HuH-7.5 (cell line): ENCODE results near the gene OVCH1.
"Not testable (repeated sequence)": the region's sequence is repeated elsewhere in the genome, so short reads cannot be mapped to it uniquely, and the experiment has no call there.

Experiments used
- DNase-seq: peaks from one replicate; pipeline ENCODE4 v3.0.0; 2011; ENCODE audit warnings: low spot score

OVCH1 gene

GRCh38 chr12:29405561-29405960 lies 91.9 kb downstream of the OVCH1 start:
- no peak for DNase-seq

GRCh38 chr12:29403991-29404390 lies 93.5 kb downstream of the OVCH1 start:
- DNase-seq, result no peak

GRCh38 chr12:29402437-29402836 lies 95.0 kb downstream of the OVCH1 start:
- no peak for DNase-seq

DNA sequence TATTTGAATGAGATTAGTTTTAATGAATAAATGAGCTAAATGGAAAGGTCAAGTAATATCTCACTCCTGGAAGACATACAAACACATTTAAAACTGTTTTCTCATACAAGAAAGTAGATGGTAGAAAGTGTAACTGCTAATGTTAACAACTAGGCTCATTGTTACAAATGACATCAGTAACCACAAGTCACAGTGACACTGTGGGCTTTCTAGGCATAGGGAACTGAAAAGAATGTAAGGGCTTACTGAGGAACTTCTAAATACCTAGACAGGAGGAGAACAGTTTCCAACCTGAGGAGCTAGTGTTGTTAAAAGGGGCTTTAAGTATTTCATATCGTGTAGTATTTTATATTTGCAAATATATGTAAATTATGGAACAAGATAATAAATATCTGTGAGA lies 99.0 kb downstream of the OVCH1 start:
- DNase-seq, result no peak

DNA sequence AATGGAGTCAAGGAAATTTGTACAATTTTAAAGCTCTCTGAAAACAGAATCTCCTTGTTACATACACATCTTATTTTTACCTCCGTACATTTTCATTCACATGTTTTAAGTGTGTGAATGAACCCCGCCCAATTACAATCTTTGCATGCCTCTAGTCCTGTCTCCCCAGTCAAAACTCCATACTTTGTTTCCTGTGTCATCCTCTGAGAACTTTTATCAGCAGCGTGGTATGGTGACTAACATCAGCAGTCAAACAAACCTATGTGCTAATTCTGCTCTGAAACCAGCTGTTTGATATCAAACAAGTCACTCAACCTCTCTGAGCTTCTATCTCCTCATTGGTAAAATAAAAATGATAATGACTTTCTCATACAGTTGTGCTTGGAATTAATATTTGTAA lies 100.7 kb downstream of the OVCH1 start:
- DNase-seq, result no peak

- no peak for DNase-seq
Observed at GRCh38 chr12:29395356-29395755, 102.1 kb downstream of the OVCH1 start.

GRCh38 chr12:29390419-29390818 lies 107.1 kb downstream of the OVCH1 start:
- DNase-seq, result not testable (repeated sequence)

DNA sequence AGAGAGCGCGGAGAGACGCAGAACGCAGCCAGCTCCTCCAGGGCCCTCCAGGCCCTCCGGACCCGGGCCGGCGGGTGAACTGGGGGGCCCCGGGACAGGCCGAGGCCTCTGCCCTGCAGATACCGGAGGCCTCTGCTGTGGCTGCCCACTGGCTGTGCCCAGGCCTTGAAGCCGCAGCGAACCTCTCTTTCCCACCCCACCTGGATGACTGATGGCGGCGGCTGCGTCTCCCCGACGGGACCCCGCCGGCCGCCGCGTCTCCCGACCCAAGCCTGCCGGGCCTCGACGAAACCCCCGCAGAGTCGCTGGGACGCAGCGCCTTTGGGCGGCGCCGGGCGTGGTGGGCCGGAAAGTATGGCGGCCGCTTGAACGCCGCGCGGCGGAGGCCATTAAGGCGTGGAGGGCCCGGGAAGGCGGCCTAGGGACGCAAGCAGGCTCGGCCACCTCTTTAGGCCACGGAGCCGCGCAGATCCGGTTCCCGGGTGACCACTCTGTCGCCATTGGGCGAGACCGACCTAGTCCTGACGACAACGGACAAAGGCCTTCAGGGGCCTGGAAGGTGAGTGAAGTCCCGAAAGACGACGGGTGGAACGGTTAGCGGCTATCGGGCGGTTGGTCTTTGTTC lies 108.1 kb downstream of the OVCH1 start:
- no peak for DNase-seq

DNA sequence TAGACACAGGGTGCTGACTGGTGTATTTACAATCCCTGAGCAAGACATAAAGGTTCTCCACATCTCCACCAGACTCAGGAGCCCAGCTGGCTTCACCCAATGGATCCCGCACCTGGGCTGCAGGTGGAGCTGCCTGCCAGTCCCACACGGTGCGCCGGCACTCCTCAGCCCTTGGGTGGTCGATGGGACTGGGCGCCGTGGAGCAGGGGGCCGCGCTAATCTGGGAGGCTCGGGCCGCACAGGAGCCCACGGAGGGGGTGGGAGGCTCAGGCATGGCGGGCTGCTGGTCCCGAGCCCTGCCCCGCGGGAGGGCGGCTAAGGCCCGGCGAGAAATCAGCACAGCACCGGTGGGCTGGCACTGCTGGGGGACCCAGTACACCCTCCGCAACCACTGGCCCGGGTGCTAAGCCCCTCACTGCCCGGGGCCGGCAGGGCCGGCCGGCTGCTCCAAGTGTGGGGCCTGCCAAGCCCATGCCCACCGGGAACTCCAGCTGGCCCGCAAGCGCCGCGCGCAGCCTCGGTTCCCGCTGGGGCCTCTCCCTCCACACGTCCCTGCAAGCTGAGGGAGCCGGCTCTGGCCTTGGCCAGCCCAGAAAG lies 111.3 kb downstream of the OVCH1 start:
- DNase-seq, result not testable (repeated sequence)

GRCh38 chr12:29385194-29385593 lies 112.3 kb downstream of the OVCH1 start:
- DNase-seq, result not testable (repeated sequence)

DNA sequence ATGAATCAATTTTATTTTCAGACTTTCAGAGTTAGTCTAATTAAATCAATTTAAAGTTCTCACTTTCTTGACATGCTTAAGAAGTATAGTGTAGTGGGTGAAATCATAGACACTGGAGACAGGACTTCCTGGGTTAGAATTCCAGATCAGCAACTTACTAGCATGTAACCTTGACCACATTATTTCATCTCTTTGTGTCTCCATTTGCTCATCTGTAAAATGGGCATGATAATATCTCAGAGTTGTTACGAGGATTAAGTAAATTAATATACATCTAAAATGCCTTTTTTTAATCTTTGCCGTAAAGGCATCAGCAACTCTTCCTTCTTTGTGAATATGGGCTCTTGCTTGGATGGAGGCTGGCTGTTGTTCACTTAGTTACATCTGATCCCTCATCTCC lies 115.2 kb downstream of the OVCH1 start:
- DNase-seq, result no peak

- peak; percentile 78 for DNase-seq
Observed at GRCh38 chr12:29380536-29381523, 116.7 kb downstream of the OVCH1 start, which contains the start of gene ERGIC2. TSS of gene ERGIC2 (minus strand) at chr12:29381172. CDS start at chr12:29371633, 9,539 bp downstream.
